HL-60 (cell line): Measurements from ENCODE around the gene MSI2.

ENCODE experiments used
- DNase-seq, 2 experiments: peaks; one replicate each; pipeline ENCODE4 v3.0.0-alpha.2; 2010 to 2020; ENCODE audit warnings: low read depth in 1 of 2, low spot score in 1 of 2
- H3K27ac ChIP-seq: fragments of 250-450 bp; sonication (Bioruptor Pico); replicated peaks from 2 replicates; pipeline ENCODE4 v1.5.1; 2020; ENCODE audit warnings: mild to moderate bottlenecking, moderate library complexity
- H3K27me3 ChIP-seq: fragments of 250-450 bp; sonication (Bioruptor Pico); 2 replicates; pipeline ENCODE4 v1.5.1; 2021; ENCODE audit warnings: mild to moderate bottlenecking, moderate library complexity; ENCODE audit not compliant: insufficient read depth, poor library complexity, severe bottlenecking
- H3K4me3 ChIP-seq: replicated peaks from 2 replicates; pipeline ENCODE4 v1.5.1; 2011; ENCODE audit warnings: mild to moderate bottlenecking, control low read depth, low read length; ENCODE audit not compliant: insufficient read depth
- GABPA ChIP-seq: IDR thresholded peaks from 2 replicates; pipeline ENCODE4 v1.6.1; 2012; ENCODE audit warnings: low read depth
- POLR2AphosphoS5 ChIP-seq: IDR thresholded peaks from 2 replicates; pipeline ENCODE4 v1.6.1; 2012; ENCODE audit warnings: low read depth
- SPI1 ChIP-seq: IDR thresholded peaks from 2 replicates; pipeline ENCODE4 v1.6.1; 2012; ENCODE audit warnings: low read depth, mild to moderate bottlenecking, borderline replicate concordance
- TF ChIP-seq, protein P1 (sequence below): IDR thresholded peaks from one replicate; pipeline ENCODE4 v1.5.1; 2011; ENCODE audit warnings: low read length, control low read depth, inconsistent platforms; ENCODE audit not compliant: insufficient read depth
- TF ChIP-seq, protein P2 (sequence below): IDR thresholded peaks from 2 replicates; pipeline ENCODE4 v1.6.1; 2012; ENCODE audit warnings: low read depth; ENCODE audit not compliant: insufficient replicate concordance

MSI2 gene

DNA sequence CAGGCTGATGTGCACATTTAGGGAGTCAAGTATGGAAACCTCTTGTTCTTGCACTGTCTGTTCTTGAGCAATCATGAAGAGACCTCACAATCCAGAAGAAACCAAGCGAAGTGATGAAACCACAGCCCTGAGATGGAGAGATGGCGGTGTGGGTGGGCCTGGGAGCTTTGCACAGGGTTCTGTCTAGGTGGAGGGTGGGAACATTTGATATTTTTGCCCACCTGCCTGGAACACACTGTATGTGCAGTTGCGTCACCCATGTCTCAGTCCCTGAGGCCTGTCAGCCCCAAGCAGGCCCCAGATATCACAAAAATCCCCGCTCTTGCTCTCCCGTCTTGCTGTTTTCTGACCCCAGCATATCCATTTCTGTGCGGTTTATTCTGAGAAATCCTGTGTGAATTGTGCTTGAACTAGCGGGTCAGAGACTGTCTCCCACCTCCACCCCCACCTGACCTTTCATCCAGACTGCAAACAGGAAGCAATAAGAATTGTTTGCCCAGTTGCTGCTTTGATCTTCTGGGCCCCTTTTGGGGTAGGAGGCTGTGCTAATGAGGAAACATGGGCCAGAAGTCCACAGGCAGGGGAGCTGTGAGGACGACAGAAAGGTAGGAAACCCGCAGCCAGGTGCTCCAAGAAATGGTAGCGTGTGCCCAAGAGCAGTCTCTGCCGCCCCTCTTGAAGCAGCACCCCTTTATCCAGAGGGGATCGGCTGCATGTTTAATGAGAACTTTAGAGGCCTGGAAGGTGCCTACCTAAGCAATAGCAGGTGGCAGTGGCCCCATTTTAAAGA lies 304.9 kb downstream of the MSI2 start:
- Histone ChIP-seq H3K27me3 (no peaks in the 10 kb centered on the region), H3K4me3 (no peak overlapping the region), H3K27ac (no peak overlapping the region)
- TF ChIP-seq, protein P1, sequence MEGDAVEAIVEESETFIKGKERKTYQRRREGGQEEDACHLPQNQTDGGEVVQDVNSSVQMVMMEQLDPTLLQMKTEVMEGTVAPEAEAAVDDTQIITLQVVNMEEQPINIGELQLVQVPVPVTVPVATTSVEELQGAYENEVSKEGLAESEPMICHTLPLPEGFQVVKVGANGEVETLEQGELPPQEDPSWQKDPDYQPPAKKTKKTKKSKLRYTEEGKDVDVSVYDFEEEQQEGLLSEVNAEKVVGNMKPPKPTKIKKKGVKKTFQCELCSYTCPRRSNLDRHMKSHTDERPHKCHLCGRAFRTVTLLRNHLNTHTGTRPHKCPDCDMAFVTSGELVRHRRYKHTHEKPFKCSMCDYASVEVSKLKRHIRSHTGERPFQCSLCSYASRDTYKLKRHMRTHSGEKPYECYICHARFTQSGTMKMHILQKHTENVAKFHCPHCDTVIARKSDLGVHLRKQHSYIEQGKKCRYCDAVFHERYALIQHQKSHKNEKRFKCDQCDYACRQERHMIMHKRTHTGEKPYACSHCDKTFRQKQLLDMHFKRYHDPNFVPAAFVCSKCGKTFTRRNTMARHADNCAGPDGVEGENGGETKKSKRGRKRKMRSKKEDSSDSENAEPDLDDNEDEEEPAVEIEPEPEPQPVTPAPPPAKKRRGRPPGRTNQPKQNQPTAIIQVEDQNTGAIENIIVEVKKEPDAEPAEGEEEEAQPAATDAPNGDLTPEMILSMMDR: no peak
- TF ChIP-seq, protein P2, sequence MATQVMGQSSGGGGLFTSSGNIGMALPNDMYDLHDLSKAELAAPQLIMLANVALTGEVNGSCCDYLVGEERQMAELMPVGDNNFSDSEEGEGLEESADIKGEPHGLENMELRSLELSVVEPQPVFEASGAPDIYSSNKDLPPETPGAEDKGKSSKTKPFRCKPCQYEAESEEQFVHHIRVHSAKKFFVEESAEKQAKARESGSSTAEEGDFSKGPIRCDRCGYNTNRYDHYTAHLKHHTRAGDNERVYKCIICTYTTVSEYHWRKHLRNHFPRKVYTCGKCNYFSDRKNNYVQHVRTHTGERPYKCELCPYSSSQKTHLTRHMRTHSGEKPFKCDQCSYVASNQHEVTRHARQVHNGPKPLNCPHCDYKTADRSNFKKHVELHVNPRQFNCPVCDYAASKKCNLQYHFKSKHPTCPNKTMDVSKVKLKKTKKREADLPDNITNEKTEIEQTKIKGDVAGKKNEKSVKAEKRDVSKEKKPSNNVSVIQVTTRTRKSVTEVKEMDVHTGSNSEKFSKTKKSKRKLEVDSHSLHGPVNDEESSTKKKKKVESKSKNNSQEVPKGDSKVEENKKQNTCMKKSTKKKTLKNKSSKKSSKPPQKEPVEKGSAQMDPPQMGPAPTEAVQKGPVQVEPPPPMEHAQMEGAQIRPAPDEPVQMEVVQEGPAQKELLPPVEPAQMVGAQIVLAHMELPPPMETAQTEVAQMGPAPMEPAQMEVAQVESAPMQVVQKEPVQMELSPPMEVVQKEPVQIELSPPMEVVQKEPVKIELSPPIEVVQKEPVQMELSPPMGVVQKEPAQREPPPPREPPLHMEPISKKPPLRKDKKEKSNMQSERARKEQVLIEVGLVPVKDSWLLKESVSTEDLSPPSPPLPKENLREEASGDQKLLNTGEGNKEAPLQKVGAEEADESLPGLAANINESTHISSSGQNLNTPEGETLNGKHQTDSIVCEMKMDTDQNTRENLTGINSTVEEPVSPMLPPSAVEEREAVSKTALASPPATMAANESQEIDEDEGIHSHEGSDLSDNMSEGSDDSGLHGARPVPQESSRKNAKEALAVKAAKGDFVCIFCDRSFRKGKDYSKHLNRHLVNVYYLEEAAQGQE: no peak
- TF ChIP-seq POLR2AphosphoS5 (no peak), SPI1 (no peak), GABPA (no peak)
- peak; percentile 21 to 67 for DNase-seq

DNA sequence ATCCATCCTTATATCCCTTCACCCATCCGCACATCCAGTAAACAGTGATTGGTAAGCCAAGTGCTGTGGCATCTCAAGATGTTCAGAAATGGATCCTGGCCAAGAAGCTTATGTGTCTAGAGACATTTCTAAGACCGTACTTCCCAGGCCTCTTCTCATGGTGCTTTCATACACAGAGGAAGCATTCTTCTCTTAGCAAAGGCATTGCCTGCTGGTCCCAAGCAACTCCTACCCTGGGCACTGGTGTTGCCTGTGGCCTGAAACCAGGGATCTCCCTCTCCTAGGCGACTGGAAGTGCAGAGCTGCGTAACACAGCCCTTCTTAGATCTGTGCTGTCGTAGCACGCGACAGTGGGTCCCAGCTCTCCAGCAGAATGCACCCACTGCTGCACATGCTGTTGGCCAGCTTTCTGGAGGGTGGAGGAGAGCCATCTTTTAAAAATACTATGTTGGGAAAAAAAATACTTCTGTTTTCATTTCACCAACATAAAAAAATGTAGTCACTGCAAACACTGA lies 305.9 kb downstream of the MSI2 start:
- no peak for DNase-seq
- no peak for TF ChIP-seq GABPA
- TF ChIP-seq, protein P2: no peak
- TF ChIP-seq SPI1: no peak
- TF ChIP-seq POLR2AphosphoS5: no peak
- TF ChIP-seq, protein P1: no peak
- Histone ChIP-seq H3K4me3 (no peak overlapping the region), H3K27me3 (no peaks in the 10 kb centered on the region), H3K27ac (no peak overlapping the region)

DNA sequence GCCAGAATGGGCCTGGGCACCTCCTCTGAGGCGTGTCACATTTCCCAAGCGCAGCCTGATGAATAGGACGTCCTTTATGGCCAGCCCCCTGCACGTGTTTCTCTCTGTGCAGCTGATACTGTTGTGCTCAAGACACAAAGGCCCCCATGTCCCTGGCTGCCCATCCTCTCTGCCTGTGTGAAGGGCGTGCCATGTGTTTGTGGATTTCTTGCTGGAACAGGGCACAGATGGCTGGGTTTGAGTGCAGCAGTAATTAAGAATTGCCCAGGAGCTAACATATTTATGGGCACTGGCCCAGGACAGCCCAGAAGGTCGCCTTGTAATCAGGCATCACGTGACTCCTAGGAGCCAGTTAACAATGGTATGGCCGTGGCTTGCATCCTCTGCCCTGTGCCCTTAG lies 307.6 kb downstream of the MSI2 start:
- TF ChIP-seq, protein P2: no peak
- TF ChIP-seq POLR2AphosphoS5 (no peak), GABPA (no peak), SPI1 (no peak)
- TF ChIP-seq, protein P1: no peak
- H3K4me3 ChIP-seq: no peak overlapping the region
- H3K27me3 ChIP-seq: no peaks in the 10 kb centered on the region
- no peak for DNase-seq
- no peak overlapping the region for H3K27ac ChIP-seq
